NCI-H345 treated with DMSO at 0.1 percent for 48 hours (cell line): Measurements from ENCODE around the gene SPAG16.
"Not testable (repeated sequence)": the region's sequence is repeated elsewhere in the genome, so short reads cannot be mapped to it uniquely, and the experiment has no call there.

Experiments used
- DNase-seq: peaks from one replicate; lab custom pipeline; 2025; ENCODE audit not compliant: unreplicated experiment; lab: John Stamatoyannopoulos, UW

The SPAG16 gene

DNA sequence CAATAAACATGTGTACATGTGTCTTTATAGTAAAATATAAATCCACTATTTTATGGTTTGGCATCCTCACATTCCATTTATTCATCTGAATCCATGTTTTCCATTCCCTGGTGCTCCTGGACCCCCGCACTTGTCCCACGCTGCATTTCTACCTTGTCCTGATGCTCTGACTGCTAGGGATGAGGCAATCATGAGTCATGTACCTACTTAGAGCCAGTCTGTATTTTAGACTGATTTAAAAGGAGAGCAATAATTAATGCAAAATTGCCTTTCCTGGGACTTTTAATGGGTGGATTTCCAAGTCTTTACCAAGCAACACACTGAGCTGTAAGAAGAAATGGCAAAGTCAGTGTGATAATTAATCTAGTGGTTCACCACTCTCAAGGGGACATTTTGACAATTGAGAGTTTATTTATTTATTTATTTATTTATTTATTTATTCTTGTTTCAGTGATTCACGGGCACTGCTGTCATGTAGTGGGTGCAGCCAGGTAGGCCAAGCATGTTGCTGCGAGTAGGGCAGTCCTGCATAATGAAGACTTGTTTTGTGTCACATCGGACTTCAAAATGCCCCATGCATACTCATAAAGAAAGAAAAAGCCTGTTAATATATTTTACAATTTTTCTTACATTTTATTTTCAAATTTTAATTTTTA is 707.3 kb downstream of the SPAG16 start:
- no peak for DNase-seq

- DNase-seq = no peak
These were observed 711.3 kb downstream of the SPAG16 start for GRCh38 chr2:213995400-213996105.

DNA sequence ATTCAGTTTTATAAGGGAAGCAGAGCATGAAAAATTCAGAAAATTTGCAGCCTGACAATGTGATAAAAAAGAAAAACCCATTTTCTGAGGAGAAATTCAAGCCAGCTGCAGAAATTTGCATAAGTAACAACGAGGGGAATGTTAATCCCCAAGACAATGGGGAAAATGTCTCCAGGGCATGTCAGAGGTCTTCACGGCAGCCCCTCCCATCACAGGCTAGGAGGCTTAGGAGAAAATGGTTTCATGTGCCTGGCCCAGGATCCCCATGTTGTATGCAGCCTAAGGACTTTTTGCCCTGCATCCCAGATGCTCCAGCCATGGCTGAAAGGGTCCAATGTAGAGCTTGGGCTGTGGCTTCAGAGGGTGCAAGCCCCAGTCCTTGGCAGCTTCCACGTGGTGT is 714.7 kb downstream of the SPAG16 start:
- DNase-seq = not testable (repeated sequence)

DNA sequence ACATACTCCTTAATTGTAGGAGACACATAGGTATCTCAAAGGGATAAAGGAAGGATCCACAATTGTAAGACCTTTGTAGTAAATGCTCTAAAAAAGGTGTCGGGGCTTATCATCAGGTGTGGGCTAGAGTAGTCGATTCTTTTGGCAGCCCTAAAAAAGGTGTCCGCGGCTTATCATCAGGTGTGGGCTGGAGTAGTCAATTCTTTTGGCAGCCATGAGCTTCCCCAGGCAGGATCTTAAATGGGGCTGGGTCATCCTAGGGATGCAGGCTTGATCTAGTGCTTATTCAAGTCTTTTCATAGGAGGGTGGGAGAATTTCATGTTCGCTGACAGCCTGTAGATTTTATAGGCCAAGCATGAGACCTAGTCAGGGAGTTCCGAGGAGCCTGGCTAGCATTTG is 720.2 kb downstream of the SPAG16 start:
- DNase-seq = no peak

GRCh38 chr2:214005337-214005736 is 721.1 kb downstream of the SPAG16 start:
- no peak for DNase-seq

- DNase-seq = no peak
These were observed 722.3 kb downstream of the SPAG16 start for GRCh38 chr2:214006601-214007000.

- no peak for DNase-seq
These were observed 727.4 kb downstream of the SPAG16 start for GRCh38 chr2:214011676-214012075.

DNA sequence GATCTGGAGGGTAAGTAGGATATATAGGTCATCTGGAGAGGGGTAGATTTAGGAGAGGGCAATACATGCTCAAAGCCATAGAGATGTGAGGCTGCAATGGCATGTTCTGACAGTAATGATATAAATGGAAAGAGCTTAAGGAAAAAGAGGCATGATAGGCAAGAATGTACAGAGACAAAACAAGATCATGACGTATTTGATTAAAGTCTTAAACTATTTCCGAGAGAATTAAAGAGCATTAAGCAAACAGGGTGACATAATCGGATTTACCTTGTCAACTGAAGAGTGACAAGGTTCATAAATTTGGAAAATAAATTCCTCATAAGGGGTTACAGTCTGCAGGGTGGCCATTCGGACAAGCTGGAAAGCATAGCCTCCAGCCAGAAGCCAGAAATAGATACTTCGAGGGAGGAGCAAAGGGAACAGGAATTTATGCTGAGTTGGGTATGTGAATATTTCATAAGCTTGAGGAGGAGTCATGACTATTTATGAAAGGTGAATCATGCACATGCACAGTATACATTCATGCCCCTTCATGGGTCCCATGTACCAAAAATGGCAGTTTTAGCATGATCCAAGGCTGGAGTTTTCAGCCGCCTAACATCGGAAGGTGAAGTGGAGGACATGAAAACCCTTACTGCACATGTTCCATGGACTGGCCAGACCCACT is 730.4 kb downstream of the SPAG16 start:
- no peak for DNase-seq

- DNase-seq = no peak
These were observed 735.1 kb downstream of the SPAG16 start for GRCh38 chr2:214019229-214019972.

DNA sequence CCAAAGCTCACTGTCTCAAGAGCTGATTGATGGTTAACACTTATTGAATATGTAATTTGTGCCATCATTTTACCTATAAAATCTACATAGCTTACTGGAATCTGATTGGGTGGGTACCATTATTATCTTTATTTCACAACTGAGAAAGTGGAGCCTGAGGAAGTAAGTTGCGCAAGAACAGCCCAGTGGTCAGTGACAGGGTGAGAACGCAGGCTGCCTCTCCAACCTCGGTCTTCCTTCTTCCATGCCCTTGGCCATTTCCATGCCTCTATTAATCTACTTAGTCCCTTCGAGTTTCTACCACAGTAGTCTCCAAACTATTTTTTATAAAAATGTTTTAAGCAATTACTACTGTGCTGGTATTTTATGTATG is 735.7 kb downstream of the SPAG16 start:
- no peak for DNase-seq

DNA sequence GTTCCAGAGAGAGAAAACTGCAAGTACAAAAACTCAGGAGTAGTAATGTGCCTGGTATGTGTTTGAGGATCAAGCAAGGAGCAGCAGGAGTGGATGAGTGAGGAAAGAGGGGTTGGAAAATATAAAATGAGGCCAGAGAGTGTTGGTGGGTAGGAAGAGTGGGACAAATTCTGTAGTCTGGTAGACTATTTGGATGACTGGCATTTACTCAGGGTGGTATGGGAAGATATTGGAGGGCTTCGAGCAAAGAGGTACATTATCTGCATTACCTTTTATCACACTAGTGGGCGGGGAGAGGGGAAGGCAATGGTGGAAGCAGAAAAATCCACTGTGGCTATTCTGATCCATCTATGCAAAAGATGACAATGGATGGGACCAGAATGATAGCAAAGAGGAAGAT is 744.9 kb downstream of the SPAG16 start:
- no peak for DNase-seq

DNA sequence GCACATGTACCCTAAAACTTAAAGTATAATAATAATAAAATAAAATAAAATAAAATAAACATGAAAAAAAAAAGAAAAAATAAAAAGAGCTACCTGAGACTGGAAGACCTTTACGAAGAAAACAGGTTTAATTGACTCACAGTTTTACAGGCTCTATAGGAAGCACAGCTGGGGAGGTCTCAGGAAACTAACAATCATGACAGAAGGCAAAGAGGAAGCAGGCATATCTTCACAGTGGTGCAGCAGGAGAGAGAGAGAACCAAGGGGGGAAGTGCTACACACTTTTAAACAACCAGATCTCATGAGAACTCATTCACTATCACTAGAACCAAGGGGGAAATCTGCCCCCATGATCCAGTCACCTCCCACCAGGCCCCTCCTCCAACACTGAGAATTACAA is 747.3 kb downstream of the SPAG16 start:
- no peak for DNase-seq

- DNase-seq = no peak
These were observed 750.2 kb downstream of the SPAG16 start for GRCh38 chr2:214034417-214034816.

- no peak for DNase-seq
These were observed 751.0 kb downstream of the SPAG16 start for GRCh38 chr2:214035091-214035852.

DNA sequence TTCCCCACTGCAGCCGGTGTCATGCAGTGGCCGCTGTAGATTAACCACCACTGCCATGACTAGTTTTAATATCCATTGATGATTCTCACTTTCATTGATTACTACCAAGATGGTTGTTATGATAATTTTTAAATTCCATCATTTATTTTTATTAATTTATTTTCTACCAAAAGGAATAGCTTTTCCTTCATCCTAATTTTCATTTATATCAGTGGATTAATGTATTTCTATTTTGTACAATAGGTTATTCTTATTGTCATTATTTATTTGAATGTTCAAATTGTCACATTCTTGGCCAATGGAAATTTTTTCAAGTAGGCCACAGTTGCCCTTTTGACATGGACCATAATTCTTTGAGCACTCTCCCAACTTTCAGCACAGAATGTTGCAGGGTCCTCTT is 751.7 kb downstream of the SPAG16 start:
- DNase-seq = no peak

DNA sequence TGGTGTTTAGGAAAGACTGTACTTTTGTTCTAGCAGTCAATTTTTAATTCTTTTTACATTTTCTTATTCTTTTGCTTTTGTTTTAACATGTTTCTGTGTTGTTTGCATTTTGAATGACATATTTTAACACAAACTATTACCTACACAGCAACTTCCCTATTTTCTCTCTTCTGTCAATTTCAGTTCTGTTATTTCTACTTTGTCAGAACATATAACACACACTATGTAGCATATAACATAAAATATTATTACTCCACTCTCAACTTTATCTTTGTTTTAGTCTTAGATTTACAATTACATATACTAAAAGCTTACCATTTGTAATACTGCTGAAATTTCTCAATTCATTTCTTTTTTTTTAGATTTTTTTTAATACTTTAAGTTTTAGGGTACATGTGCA is 753.9 kb downstream of the SPAG16 start:
- no peak for DNase-seq

DNA sequence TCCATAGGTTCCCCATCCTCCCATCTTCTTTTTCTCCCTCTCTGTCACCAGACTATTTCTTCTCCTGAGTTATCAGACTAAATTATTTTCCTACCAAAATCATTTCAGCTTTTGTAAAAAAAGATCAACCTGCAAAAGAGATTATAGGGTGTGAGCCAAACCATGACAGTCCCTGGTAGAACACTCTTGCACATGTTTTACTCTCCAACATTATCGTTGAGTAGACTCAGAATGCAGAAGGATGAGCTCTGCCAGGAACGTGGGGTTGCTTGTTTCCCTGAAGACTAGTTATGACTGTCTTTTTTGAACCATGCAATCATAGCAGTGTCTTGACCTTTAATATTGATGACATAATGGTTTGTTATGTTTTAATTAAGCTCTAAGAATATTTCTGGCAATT is 766.5 kb downstream of the SPAG16 start:
- DNase-seq = no peak

GRCh38 chr2:214051585-214051984 is 767.3 kb downstream of the SPAG16 start:
- no peak for DNase-seq

DNA sequence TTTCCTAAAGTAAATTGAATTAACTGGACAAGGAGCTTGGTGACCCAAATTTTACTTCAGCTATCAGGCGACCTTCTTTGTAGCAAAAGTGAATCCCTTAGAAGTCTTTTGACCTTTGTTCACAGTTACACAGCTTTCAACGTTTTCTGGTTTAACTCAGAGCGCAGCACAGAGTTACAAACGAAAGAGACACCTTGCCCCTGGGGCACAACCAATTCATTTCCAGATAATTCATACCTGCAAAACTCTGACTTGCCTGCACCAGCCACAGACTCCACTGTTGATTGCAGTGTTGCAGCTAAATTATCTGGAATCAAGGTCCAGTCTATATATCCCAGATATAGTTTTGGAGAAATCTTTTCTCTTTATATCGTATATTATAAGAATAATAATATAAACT is 768.0 kb downstream of the SPAG16 start:
- DNase-seq = no peak

GRCh38 chr2:214057986-214058385 is 773.7 kb downstream of the SPAG16 start:
- no peak for DNase-seq

GRCh38 chr2:214062279-214062678 is 778.0 kb downstream of the SPAG16 start:
- DNase-seq = not testable (repeated sequence)
